HG03280 (cell line): ENCODE results near the gene RHBDD1.
A peak's percentile ranks its signal among the peaks of the same experiment; 100 is the strongest.

ENCODE experiments used
- ATAC-seq: cut with Tn5 transposase; IDR thresholded peaks from one replicate; pipeline ENCODE4 v1.9.1; 2021; ENCODE audit warnings: mild to moderate bottlenecking, moderate library complexity; ENCODE audit not compliant: unreplicated experiment

Gene RHBDD1

GRCh38 chr2:226979004-226979403, 143.2 kb downstream of the RHBDD1 start:
- ATAC-seq = no peak

GRCh38 chr2:226981791-226982326, 146.0 kb downstream of the RHBDD1 start:
- ATAC-seq = no peak

- no peak for ATAC-seq
These were observed 148.3 kb downstream of the RHBDD1 start for GRCh38 chr2:226983895-226984749.

GRCh38 chr2:226984750-226985582, 149.1 kb downstream of the RHBDD1 start:
- ATAC-seq = peak; percentile 90

GRCh38 chr2:226985583-226985946, 149.7 kb downstream of the RHBDD1 start:
- no peak for ATAC-seq

GRCh38 chr2:226991663-226992062, 155.8 kb downstream of the RHBDD1 start:
- no peak for ATAC-seq

GRCh38 chr2:226993171-226993570, 157.3 kb downstream of the RHBDD1 start:
- no peak for ATAC-seq

GRCh38 chr2:226994775-226995174, 158.9 kb downstream of the RHBDD1 start:
- no peak for ATAC-seq

- peak; percentile 63 for ATAC-seq
These were observed 159.8 kb downstream of the RHBDD1 start for GRCh38 chr2:226995625-226996041.

- no peak for ATAC-seq
These were observed 163.8 kb downstream of the RHBDD1 start for GRCh38 chr2:226999661-227000060.

- no peak for ATAC-seq
These were observed 164.3 kb downstream of the RHBDD1 start for GRCh38 chr2:227000123-227000522.

GRCh38 chr2:227004482-227004881, 168.6 kb downstream of the RHBDD1 start:
- no peak for ATAC-seq

- ATAC-seq = no peak
These were observed 170.5 kb downstream of the RHBDD1 start for GRCh38 chr2:227006189-227006897.

GRCh38 chr2:227007148-227007547, 171.3 kb downstream of the RHBDD1 start:
- ATAC-seq = no peak

GRCh38 chr2:227007940-227008339, 172.1 kb downstream of the RHBDD1 start:
- no peak for ATAC-seq

- ATAC-seq = no peak
These were observed 174.6 kb downstream of the RHBDD1 start for GRCh38 chr2:227010433-227010832.

- ATAC-seq = no peak
These were observed 177.5 kb downstream of the RHBDD1 start for GRCh38 chr2:227013330-227013729.

GRCh38 chr2:227013881-227014280, 178.0 kb downstream of the RHBDD1 start:
- no peak for ATAC-seq

GRCh38 chr2:227016894-227017293, 181.0 kb downstream of the RHBDD1 start:
- no peak for ATAC-seq

GRCh38 chr2:227020416-227020815, 184.6 kb downstream of the RHBDD1 start:
- ATAC-seq = no peak

GRCh38 chr2:227022608-227023007, 186.8 kb downstream of the RHBDD1 start:
- ATAC-seq = no peak
